Stimulated activated CD8-positive, alpha-beta memory T cell treated with anti-CD3 and anti-CD28 coated beads, Interleukin-7, amount 100 ng/mL, for 4 hours (primary cell): ENCODE measurements around the gene KCP.
"Not testable (repeated sequence)": the region's sequence is repeated elsewhere in the genome, so short reads cannot be mapped to it uniquely, and the experiment has no call there.

ENCODE experiments used
- DNase-seq, 2 donors: peaks; one replicate each; pipeline ENCODE4 v3.0.0-alpha.2; 2020; ENCODE audit warnings: low read depth in 2 of 2

Gene KCP

GRCh38 chr7:128910569-128910945 is at the start of gene KCP:
KCP (minus strand) TSS chr7:128910709; CDS start chr7:128910676, 33 bp downstream.
- DNase-seq: no peak

- no peak for DNase-seq
Measured at GRCh38 chr7:128959296-128959695, 48.8 kb upstream of the KCP start.

- DNase-seq: no peak
Measured at GRCh38 chr7:128955981-128956380, 45.5 kb upstream of the KCP start.

GRCh38 chr7:128954830-128955802 is 44.6 kb upstream of the KCP start:
- DNase-seq: no peak

GRCh38 chr7:128954150-128954549 is 43.6 kb upstream of the KCP start:
- no peak for DNase-seq

- DNase-seq: no peak
Measured at GRCh38 chr7:128951296-128951695, 40.8 kb upstream of the KCP start.

GRCh38 chr7:128948976-128949760 is 38.7 kb upstream of the KCP start:
- DNase-seq: no peak

GRCh38 chr7:128948312-128948973 is 37.9 kb upstream of the KCP start:
- no peak for DNase-seq

- no peak for DNase-seq
Measured at GRCh38 chr7:128947854-128948253, 37.3 kb upstream of the KCP start.

GRCh38 chr7:128946936-128947830 is 36.7 kb upstream of the KCP start:
- no peak for DNase-seq

GRCh38 chr7:128945668-128946366 is 35.3 kb upstream of the KCP start:
- DNase-seq: no peak

- DNase-seq: no peak
Measured at GRCh38 chr7:128944487-128945236, 34.2 kb upstream of the KCP start.

- not testable (repeated sequence) for DNase-seq
Measured at GRCh38 chr7:128943251-128943650, 32.7 kb upstream of the KCP start.

- no peak for DNase-seq
Measured at GRCh38 chr7:128941946-128942526, 31.5 kb upstream of the KCP start.

GRCh38 chr7:128941323-128941890 is 30.9 kb upstream of the KCP start:
- no peak for DNase-seq

- DNase-seq: no peak
Measured at GRCh38 chr7:128940494-128941322, 30.2 kb upstream of the KCP start.

- no peak for DNase-seq
Measured at GRCh38 chr7:128939861-128940410, 29.4 kb upstream of the KCP start.
